ENCODE measurements around the gene UGT2A1. TPM values are rescaled to one million over a fixed set of nuclear protein-coding genes. Genes with fewer than 3 reads are reported as not detected.

Gene UGT2A1
- total RNA-seq, 1 experiment from 2014 or later = not detected

DNA sequence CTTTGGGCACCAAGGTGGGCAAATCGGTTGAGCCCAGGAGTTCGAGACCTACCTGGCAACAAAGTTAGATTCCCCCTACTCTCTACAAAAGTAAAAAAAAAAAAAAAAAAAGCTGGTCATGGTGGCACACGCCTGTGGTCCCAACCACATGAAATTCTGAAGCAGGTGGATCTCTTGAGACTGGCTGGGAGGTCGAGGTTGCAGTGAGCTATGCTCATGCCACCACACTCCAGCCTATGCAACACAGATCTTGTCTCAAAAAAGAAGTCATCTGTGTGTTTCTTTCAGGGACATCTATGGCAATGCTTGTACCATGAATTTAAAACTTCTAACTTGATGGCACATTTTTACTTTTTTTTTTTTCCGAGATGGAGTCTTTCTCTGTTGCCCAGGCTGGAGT lies 68.9 kb downstream of the UGT2A1 start:
- Histone ChIP-seq H3K9me3 (ENCODE audit: low read length) (peaks cover 6% of the 10 kb centered on the region; the same call in 1 of the 2 replicates), H3K27me3 (ENCODE audit: low read length) (no peaks in the 10 kb centered on the region), H3K4me2 (ENCODE audit: low read depth, low read length, poor library complexity, severe bottlenecking) (no peak overlapping the region), H3K9me2 (replicated peaks; ENCODE audit: insufficient read depth, low read length) (no peaks in the 10 kb centered on the region), H3K4me3 (ENCODE audit: low read length) (no peak overlapping the region), H3K4me1 (ENCODE audit: low read length) (no peaks in the 10 kb centered on the region), H4K20me1 (ENCODE audit: insufficient read depth, low read depth, low read length) (no peaks in the 10 kb centered on the region), H2AFZ (ENCODE audit: low read length) (no peak overlapping the region), H3K9ac (ENCODE audit: low read length) (no peak overlapping the region), H3K36me3 (ENCODE audit: insufficient read depth, low read length) (no peaks in the 10 kb centered on the region), H3K79me2 (ENCODE audit: low read length) (no peaks in the 10 kb centered on the region), H3K27ac (ENCODE audit: low read length) (no peak overlapping the region)
- DNase-seq = no peak

DNA sequence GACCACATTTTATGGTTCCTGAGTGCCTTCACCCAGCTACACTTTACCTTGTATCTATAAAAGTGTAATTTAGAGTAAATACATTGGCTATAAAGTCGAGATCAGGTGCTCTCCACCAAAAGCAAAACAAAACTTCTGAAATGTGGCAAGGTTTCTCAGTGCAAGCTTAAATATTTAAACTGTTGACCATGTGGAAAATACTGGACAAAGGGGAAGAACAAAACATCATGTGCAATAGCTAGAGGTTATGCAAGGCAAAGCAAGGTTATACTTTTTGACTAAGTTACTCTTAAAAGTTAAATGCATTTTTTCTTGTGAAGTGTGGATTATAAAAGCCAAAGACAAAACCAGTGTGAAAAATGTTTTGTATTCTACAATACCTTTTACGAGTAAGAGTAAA lies 69.5 kb downstream of the UGT2A1 start:
- no peak for DNase-seq
- H3K9ac ChIP-seq (ENCODE audit: low read length) = no peak overlapping the region

DNA sequence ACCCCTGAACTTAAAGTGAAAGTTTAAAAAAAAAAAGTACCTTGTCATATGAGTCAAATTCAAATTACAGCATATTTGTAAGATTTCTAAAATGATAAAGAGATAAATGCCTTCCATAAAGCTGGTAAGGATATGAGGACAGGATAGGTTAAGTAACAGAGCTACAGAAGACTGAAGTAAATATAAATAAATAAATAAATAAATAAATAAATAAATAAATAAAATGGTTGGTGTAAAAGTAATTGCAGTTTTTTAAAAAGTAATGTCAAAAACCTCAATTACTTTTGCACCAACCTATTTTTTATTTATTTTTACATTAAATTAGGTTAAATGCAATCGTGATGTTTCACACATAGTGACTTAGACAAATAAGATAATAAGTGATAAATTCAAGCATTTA lies 75.8 kb downstream of the UGT2A1 start:
- no peak overlapping the region for H3K9ac ChIP-seq (ENCODE audit: low read length)
- no peaks in the 10 kb centered on the region for H3K36me3 ChIP-seq (ENCODE audit: insufficient read depth, low read length)
- no peaks in the 10 kb centered on the region for H3K4me1 ChIP-seq (ENCODE audit: low read length)
- no peaks in the 10 kb centered on the region for H3K9me2 ChIP-seq (replicated peaks; ENCODE audit: insufficient read depth, low read length)
- no peak overlapping the region for H3K4me2 ChIP-seq (ENCODE audit: low read depth, low read length, poor library complexity, severe bottlenecking)
- no peaks in the 10 kb centered on the region for H4K20me1 ChIP-seq (ENCODE audit: insufficient read depth, low read depth, low read length)
- H3K4me3 ChIP-seq (ENCODE audit: low read length) = no peak overlapping the region
- DNase-seq = no peak
- H3K27me3 ChIP-seq (ENCODE audit: low read length) = no peaks in the 10 kb centered on the region
- no peaks in the 10 kb centered on the region for H3K79me2 ChIP-seq (ENCODE audit: low read length)
- H2AFZ ChIP-seq (ENCODE audit: low read length) = no peak overlapping the region
- peaks cover 3% of the 10 kb centered on the region for H3K9me3 ChIP-seq (ENCODE audit: low read length)
- H3K27ac ChIP-seq (ENCODE audit: low read length) = no peak overlapping the region

More for the DNA sequence above, 69.5 kb downstream of the UGT2A1 start:
- Histone ChIP-seq H3K4me2 (ENCODE audit: low read depth, low read length, poor library complexity, severe bottlenecking) (no peak overlapping the region), H3K4me3 (ENCODE audit: low read length) (no peak overlapping the region), H3K9me3 (ENCODE audit: low read length) (peaks cover 6% of the 10 kb centered on the region; the same call in 1 of the 2 replicates), H3K36me3 (ENCODE audit: insufficient read depth, low read length) (no peaks in the 10 kb centered on the region), H4K20me1 (ENCODE audit: insufficient read depth, low read depth, low read length) (no peaks in the 10 kb centered on the region), H3K4me1 (ENCODE audit: low read length) (no peaks in the 10 kb centered on the region), H3K79me2 (ENCODE audit: low read length) (no peaks in the 10 kb centered on the region), H3K27ac (ENCODE audit: low read length) (no peak overlapping the region), H3K27me3 (ENCODE audit: low read length) (no peaks in the 10 kb centered on the region), H2AFZ (ENCODE audit: low read length) (no peak overlapping the region), H3K9me2 (replicated peaks; ENCODE audit: insufficient read depth, low read length) (no peaks in the 10 kb centered on the region)

DNA sequence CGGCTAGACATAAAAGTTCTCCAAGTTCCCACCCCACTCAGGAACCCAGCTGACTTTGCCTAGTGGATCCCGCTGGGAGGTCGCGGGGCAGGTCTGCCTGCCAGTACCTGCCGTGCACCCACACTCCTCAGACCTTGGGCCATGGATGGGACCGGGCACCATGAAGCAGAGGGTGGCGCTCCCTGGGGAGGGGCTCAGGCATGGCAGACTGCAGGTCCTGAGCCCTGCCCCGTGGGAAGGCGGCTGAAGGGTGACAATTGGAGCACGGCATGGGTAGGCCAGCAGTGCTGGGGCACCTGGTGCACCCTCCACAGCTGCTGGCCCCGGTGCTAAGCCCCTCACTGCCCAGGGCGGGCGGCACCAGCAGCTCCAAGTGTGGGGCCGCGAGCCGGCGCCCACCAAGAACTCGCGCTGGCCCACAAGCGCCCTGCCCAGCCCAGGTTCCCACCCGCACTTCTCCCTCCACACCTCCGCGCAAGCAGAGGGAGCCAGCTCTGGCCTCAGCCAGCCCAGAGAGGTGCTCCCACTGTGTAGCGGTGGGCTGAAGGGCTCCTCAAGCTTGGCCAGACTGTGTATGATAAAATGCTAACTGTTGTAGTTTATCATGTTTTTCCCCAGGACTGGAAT lies 76.7 kb downstream of the UGT2A1 start:
- H3K4me2 ChIP-seq (ENCODE audit: low read depth, low read length, poor library complexity, severe bottlenecking) = no peak overlapping the region
- DNase-seq = no peak
- H3K27me3 ChIP-seq (ENCODE audit: low read length) = no peaks in the 10 kb centered on the region

DNA sequence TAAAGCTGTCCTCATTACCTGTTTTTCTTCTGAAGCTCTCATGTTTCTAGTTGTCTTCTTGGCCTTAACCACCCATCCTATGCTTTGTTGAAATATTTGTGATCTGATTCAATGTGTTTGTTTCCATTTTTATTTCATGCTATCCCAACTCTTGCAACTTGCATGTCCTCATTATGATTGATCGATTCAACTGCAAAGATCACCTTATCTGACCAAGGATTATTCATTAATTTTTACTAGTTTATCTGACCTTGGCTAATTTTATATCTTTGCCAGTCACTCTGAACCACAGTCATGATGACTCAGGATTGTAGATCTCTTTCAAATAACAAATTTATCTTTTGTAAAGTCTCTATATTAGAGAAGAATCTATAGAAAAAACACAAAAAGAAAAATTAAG lies 84.3 kb downstream of the UGT2A1 start:
- DNase-seq = no peak
- Histone ChIP-seq H3K36me3 (ENCODE audit: insufficient read depth, low read length) (no peaks in the 10 kb centered on the region), H3K4me2 (ENCODE audit: low read depth, low read length, poor library complexity, severe bottlenecking) (no peak overlapping the region), H3K9ac (ENCODE audit: low read length) (no peak overlapping the region), H4K20me1 (ENCODE audit: insufficient read depth, low read depth, low read length) (no peaks in the 10 kb centered on the region), H3K4me1 (ENCODE audit: low read length) (no peaks in the 10 kb centered on the region), H3K27ac (ENCODE audit: low read length) (no peak overlapping the region), H3K4me3 (ENCODE audit: low read length) (no peak overlapping the region), H3K79me2 (ENCODE audit: low read length) (no peaks in the 10 kb centered on the region), H3K27me3 (ENCODE audit: low read length) (no peaks in the 10 kb centered on the region), H3K9me3 (ENCODE audit: low read length) (no peaks in the 10 kb centered on the region; the same call in 1 of the 2 replicates), H3K9me2 (replicated peaks; ENCODE audit: insufficient read depth, low read length) (no peaks in the 10 kb centered on the region), H2AFZ (ENCODE audit: low read length) (no peak overlapping the region)

More for the DNA sequence above, 76.7 kb downstream of the UGT2A1 start:
- Histone ChIP-seq H2AFZ (ENCODE audit: low read length) (no peak overlapping the region), H3K27ac (ENCODE audit: low read length) (no peak overlapping the region), H3K9me2 (replicated peaks; ENCODE audit: insufficient read depth, low read length) (no peaks in the 10 kb centered on the region), H4K20me1 (ENCODE audit: insufficient read depth, low read depth, low read length) (no peaks in the 10 kb centered on the region), H3K9ac (ENCODE audit: low read length) (no peak overlapping the region), H3K4me1 (ENCODE audit: low read length) (no peaks in the 10 kb centered on the region), H3K4me3 (ENCODE audit: low read length) (no peak overlapping the region), H3K9me3 (ENCODE audit: low read length) (peaks cover 3% of the 10 kb centered on the region), H3K79me2 (ENCODE audit: low read length) (no peaks in the 10 kb centered on the region), H3K36me3 (ENCODE audit: insufficient read depth, low read length) (no peaks in the 10 kb centered on the region)

DNA sequence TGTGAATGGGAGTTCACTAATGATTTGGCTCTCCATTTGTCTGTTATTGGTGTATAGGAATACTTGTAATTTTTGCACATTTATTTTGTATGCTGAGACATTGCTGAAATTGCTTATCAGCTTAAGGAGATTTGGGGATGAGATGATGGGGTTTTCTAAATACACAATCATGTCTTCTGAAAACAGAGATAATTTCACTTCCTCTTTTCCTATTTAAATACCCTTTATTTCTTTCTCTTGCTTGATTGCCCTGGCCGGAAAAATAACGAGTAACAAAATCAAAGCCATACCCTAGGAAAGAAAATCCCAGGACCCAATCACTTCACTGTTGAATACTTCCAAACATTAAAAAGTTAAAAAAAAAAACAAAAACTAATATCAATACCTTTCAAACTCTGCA lies 89.6 kb downstream of the UGT2A1 start:
- no peaks in the 10 kb centered on the region for H3K36me3 ChIP-seq (ENCODE audit: insufficient read depth, low read length)
- H3K27ac ChIP-seq (ENCODE audit: low read length) = no peak overlapping the region
- no peak overlapping the region for H3K4me2 ChIP-seq (ENCODE audit: low read depth, low read length, poor library complexity, severe bottlenecking)
- H3K9me3 ChIP-seq (ENCODE audit: low read length) = peaks cover 15% of the 10 kb centered on the region
- H3K9ac ChIP-seq (ENCODE audit: low read length) = no peak overlapping the region
- no peaks in the 10 kb centered on the region for H3K79me2 ChIP-seq (ENCODE audit: low read length)
- no peaks in the 10 kb centered on the region for H3K4me1 ChIP-seq (ENCODE audit: low read length)
- DNase-seq = no peak
- no peak overlapping the region for H3K4me3 ChIP-seq (ENCODE audit: low read length)
- no peaks in the 10 kb centered on the region for H4K20me1 ChIP-seq (ENCODE audit: insufficient read depth, low read depth, low read length)
- no peak overlapping the region for H2AFZ ChIP-seq (ENCODE audit: low read length)
- H3K9me2 ChIP-seq (replicated peaks; ENCODE audit: insufficient read depth, low read length) = no peaks in the 10 kb centered on the region
- no peaks in the 10 kb centered on the region for H3K27me3 ChIP-seq (ENCODE audit: low read length)

DNA sequence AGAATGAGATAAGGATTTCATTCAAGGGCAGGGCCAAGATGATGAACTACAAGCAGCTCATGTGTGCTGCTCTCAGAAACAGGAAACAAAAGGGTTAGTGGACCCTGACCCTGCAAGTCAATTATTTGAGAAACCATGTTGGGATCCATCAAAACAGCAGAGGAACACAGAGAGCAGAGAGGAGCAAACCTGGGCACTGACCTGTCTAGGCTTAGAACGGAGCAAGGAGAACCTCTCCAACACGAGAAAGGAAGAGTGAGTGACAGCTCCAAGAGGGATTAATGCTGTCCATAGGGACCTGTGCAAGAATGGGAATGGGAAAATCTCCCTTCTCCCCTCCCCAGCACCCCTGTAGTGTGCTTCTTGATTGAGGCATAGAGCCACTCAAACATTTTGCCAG lies 103.4 kb downstream of the UGT2A1 start:
- no peak overlapping the region for H2AFZ ChIP-seq (ENCODE audit: low read length)
- H3K36me3 ChIP-seq (ENCODE audit: insufficient read depth, low read length) = no peaks in the 10 kb centered on the region
- H3K4me2 ChIP-seq (ENCODE audit: low read depth, low read length, poor library complexity, severe bottlenecking) = no peak overlapping the region
- H3K79me2 ChIP-seq (ENCODE audit: low read length) = no peaks in the 10 kb centered on the region
- no peak overlapping the region for H3K9ac ChIP-seq (ENCODE audit: low read length)
- H3K4me3 ChIP-seq (ENCODE audit: low read length) = no peak overlapping the region
- no peaks in the 10 kb centered on the region for H3K27me3 ChIP-seq (ENCODE audit: low read length)
- no peaks in the 10 kb centered on the region for H4K20me1 ChIP-seq (ENCODE audit: insufficient read depth, low read depth, low read length)
- H3K9me3 ChIP-seq (ENCODE audit: low read length) = peaks cover 27% of the 10 kb centered on the region
- no peak overlapping the region for H3K27ac ChIP-seq (ENCODE audit: low read length)
- no peaks in the 10 kb centered on the region for H3K9me2 ChIP-seq (replicated peaks; ENCODE audit: insufficient read depth, low read length)
- no peaks in the 10 kb centered on the region for H3K4me1 ChIP-seq (ENCODE audit: low read length)
- DNase-seq = no peak

DNA sequence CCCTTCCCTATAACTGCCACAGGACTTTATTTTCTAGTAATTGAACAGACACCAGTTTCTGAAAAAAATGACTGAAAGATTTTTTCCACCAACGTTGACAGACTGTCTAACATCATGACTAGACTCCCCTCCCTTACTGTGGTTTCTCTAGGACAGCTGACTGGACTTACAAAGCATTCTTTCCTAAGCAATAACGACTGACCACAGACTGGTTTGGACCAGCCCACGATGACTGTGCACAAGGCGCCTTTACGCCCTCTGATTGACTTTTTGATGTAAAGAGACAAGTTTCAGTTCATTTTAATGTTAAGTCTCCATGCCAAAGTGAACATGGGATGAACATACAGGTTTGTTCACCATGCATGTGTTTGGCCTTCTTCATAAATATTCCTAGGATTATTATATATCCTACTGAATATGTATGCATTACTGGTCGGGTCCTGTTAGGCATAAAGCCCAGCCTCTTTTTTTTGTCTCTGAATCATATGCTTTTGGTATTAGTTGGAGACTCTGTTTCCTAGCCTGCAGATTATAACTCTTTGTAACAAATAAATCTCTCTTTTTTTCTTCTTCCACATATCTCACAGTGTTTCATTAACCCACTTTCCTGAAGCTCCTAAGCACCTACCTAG lies 106.8 kb downstream of the UGT2A1 start:
- H4K20me1 ChIP-seq (ENCODE audit: insufficient read depth, low read depth, low read length) = no peaks in the 10 kb centered on the region
- H3K27ac ChIP-seq (ENCODE audit: low read length) = no peak overlapping the region
- DNase-seq = no peak
- H3K4me3 ChIP-seq (ENCODE audit: low read length) = no peak overlapping the region
- H3K9ac ChIP-seq (ENCODE audit: low read length) = no peak overlapping the region
- no peak overlapping the region for H2AFZ ChIP-seq (ENCODE audit: low read length)
- H3K4me2 ChIP-seq (ENCODE audit: low read depth, low read length, poor library complexity, severe bottlenecking) = no peak overlapping the region
- no peaks in the 10 kb centered on the region for H3K27me3 ChIP-seq (ENCODE audit: low read length)
- no peaks in the 10 kb centered on the region for H3K79me2 ChIP-seq (ENCODE audit: low read length)
- no peaks in the 10 kb centered on the region for H3K36me3 ChIP-seq (ENCODE audit: insufficient read depth, low read length)
- peaks cover 16% of the 10 kb centered on the region for H3K9me3 ChIP-seq (ENCODE audit: low read length)
- H3K4me1 ChIP-seq (ENCODE audit: low read length) = no peaks in the 10 kb centered on the region
- no peaks in the 10 kb centered on the region for H3K9me2 ChIP-seq (replicated peaks; ENCODE audit: insufficient read depth, low read length)

Data from Karpas-422 (cell line).